Activated CD4-positive, alpha-beta T cell treated with anti-CD3 and anti-CD28 coated beads, Interleukin-2, Interleukin-4, amounts not matched to agents 100 ng/mL and 50 ng/mL, durations not matched to agents 16 hours and 8 hours (primary cell): ENCODE data around the gene CCDC28B.

ENCODE experiments used
- DNase-seq: peaks from one replicate; pipeline ENCODE4 v3.0.0-alpha.2; 2020; ENCODE audit warnings: low spot score

CCDC28B gene

DNA sequence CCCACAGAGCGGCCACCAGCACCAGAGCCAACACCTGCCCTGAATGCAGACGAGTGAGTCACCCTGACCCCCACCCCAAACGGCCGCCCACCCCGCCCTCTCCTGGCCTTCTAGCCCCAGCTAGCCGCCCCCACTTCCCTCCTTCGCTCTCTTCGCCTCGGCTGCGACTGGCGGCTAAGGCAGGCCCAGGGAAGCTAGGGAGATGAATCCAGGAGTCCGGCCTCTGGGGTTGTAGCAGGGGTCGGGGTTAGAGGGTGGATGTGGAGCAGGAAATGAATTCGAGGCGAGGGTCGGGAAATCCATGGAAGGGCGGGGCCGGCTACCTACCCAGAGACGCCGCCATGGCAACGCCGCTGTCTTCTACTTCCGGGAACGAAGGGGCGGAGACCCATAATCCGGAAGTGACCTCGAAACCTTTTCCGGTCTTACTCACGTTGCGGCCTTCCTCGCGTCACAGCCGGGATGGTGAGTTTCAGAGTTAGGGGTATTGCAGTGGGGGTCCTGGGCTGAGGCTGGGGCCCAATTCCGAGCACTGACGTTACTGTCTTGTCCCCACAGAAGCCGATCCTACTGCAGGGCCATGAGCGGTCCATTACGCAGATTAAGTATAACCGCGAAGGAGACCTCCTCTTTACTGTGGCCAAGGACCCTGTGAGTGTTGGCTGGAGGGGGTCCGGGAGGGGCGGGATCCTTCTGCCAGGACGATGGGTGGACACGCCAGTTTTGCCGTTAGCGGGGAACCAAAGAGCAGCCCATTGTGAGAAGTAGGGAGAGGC is 21.8 kb downstream of the CCDC28B start, which contains the start of the genes EIF3I and TMEM234:
Gene EIF3I, plus strand, starts transcription at position 428 of the 776 bp plus-strand sequence. Its CDS starts 35 bp downstream, at position 463.
Gene TMEM234, minus strand, starts transcription at position 374 of the 776 bp plus-strand sequence. Its CDS starts 31 bp downstream, at position 343.
- DNase-seq: peak; percentile 94

- DNase-seq: no peak
Observed at GRCh38 chr1:32223683-32224082, 23.3 kb downstream of the CCDC28B start.

DNA sequence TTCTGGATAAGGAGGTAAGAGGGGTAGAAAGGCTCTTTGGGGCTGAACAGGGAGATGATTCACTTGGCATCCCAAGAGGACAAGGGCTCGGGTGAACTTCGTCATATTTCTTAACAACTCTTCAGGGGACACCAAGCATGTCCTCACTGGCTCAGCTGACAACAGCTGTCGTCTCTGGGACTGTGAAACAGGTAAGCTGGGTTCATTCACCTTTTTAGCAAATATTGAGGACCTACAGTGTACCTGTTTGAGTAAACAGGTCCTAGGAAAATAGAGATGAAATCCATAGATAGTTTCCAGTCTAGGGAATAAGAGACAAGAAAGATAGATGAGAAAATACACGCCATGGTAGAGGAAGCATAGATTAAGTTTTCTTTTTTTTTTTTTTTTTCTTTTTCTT is 23.9 kb downstream of the CCDC28B start:
- DNase-seq: no peak

GRCh38 chr1:32228771-32229170 is 28.4 kb downstream of the CCDC28B start:
- no peak for DNase-seq

- no peak for DNase-seq
Observed at GRCh38 chr1:32231843-32232432, 31.5 kb downstream of the CCDC28B start.

DNA sequence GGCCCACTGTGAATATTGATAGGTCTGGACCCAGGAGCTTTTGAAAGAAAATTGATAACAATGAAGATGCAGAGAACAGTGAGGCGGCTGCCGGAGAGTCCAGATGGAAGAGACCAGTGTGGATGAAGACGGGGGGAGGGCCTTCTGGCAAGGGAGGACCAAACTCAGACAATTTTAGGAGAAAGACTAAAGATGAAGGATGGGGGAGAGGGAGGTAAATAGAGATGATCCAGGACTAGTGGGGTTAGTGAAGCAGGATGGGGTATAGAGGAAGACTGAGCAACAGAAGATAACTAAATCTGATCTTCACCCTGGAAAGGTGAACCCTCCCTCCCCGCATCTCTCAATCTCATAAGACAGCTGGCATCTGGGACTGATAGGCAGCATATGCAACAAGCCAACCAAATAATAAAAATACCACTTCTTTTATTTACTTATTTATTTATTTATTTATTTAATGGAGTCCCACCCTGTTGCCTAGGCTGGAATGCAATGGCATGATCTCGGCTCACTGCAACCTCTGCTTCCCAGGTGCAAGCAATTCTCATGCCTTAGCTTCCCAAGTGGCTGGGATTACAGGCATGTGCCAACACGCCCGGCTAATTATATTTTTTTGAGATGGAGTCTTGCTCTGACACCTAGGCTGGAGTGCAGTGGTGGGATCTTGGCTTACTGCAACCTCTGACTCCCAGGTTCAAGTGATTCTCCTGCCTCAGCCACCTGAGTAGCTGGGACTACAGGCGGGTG is 32.3 kb downstream of the CCDC28B start:
- no peak for DNase-seq

DNA sequence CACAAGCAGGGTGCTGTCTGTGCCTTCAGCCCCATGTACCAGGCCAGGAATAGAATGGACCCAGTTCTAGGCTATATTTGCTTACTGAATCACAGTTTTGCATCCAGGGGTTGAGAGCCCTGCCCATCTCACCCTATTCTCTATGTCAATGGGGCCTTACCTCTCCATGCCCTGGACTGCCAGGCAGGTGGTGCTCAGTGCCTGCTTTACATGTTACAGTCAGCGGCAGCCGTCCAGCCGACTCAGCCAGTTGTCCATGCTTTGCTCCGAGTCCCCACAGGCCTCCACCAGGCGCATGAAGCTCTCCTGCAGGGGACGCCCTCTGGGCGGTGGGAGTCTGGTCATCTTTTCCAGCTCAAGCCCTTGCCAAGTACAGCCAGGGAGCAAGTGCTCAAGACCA is 34.4 kb downstream of the CCDC28B start:
- no peak for DNase-seq

DNA sequence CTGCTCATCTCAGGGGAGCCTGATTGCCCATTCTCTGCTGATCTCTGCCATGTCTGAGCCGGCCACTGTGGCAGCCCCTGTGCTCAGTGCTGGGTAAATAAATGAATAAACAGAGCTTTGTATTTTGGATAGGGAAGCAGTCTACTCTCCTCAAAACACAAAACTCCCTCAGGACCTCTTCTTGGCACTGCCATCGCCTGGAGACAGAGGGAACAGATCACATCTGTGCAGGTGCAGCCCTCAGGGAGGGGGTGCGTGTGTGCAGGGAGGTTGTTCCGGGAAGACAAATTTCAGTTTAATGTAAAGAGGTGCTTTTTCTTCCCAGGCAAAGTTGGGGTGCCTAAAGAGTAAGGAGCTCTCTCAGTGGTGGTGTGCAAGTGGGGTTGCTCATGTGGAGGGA is 38.9 kb downstream of the CCDC28B start:
- DNase-seq: no peak

DNA sequence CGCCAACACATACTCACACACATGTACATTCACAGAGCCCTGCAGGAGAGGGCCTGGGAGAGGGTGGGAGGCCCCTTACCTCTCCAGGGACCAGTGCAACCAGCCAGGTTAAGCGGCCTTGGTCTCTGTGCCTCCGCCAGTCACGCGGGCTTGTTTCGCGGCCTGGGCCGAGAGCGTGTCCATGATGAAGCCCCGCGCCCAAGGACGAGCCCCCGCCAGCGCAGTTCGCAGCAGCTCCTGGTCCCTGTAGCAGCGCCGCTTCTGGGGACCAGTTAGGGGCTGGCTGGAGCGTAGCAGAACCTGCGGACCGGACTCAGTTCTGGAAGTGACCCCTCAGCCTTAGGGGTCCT is 39.4 kb downstream of the CCDC28B start:
- DNase-seq: no peak

DNA sequence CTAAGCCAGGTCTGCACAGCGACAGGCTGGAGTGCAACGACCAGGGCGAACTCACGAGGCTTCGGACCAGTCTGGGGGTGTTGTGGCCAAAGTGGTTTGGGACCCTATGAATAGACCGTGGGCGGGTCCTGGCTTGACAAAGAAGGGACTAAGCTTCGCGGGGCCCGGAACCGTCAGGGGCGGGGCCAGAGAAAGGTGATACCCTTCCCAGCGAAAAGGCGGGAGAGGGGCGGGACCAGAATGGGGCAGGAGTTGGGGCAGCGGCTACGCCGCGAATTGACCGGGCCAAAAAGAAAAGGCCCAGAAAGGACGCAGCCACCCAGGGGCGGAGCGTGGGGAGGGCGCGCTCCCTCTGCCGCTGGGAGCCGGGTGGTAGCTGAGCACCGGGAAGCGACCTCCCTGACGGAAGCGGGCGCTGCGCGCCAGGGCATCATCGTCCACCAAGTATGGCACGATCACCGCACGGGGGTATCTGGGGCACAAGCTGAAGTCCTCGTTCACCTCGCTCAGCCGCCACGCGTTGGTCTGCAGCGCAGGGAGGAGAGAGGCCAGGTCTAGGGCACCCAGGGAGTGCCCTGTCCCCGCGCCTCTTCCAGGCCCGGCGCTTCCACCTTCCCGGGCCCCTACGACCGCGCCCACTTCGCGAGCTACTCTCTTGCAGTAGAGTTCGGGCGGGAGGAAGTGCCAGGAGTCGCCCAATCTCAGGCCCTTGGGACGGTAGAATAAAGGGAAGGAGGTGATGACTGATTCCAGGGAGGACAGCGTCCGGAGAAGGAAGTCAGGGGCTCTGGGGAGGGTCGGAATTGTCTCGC is 40.0 kb downstream of the CCDC28B start:
- no peak for DNase-seq

GRCh38 chr1:32241001-32241763 is 40.8 kb downstream of the CCDC28B start:
- no peak for DNase-seq

- DNase-seq: no peak
Observed at GRCh38 chr1:32242341-32242851, 42.0 kb downstream of the CCDC28B start.

DNA sequence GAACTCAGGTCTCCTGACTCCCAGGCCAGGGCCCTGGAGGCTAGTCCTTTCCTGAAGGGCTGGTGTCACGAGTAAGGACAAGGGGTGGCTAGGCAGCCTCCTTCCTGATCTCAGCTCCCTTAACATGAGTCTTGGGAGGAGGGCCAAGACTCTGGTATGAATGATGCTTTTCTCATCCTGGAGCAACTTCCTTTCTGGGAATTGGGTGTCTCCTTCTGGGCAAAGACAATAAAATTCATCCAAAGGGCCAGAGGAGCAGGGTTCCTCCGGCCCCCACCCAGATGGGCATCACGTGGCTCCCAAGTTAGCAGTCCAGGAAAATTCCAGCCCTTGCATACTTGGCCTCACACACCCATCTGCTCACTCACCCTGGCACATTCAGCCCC is 46.5 kb downstream of the CCDC28B start, which contains the start of gene FAM167B:
Gene FAM167B, plus strand, starts transcription at position 335 of the 386 bp plus-strand sequence. CDS start 200 bp downstream, outside the sequence.
- DNase-seq: no peak

DNA sequence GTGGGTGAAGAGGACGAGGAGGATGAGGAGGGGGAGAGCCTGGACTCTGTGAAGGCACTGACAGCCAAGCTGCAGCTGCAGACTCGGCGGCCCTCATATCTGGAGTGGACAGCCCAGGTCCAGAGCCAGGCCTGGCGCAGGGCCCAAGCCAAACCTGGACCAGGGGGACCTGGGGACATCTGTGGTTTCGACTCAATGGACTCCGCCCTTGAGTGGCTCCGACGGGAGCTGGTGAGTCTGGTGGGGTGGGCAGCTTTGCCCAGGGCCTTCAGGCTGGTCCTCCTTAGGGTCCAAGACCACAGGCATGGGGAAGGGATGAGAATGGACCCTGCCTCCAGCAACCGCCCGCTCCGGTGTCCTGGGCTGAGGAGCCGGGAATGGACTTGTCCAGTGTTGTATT is 47.1 kb downstream of the CCDC28B start:
- DNase-seq: no peak

- DNase-seq: peak; percentile 90
Observed at GRCh38 chr1:32247983-32248889, 47.8 kb downstream of the CCDC28B start.

DNA sequence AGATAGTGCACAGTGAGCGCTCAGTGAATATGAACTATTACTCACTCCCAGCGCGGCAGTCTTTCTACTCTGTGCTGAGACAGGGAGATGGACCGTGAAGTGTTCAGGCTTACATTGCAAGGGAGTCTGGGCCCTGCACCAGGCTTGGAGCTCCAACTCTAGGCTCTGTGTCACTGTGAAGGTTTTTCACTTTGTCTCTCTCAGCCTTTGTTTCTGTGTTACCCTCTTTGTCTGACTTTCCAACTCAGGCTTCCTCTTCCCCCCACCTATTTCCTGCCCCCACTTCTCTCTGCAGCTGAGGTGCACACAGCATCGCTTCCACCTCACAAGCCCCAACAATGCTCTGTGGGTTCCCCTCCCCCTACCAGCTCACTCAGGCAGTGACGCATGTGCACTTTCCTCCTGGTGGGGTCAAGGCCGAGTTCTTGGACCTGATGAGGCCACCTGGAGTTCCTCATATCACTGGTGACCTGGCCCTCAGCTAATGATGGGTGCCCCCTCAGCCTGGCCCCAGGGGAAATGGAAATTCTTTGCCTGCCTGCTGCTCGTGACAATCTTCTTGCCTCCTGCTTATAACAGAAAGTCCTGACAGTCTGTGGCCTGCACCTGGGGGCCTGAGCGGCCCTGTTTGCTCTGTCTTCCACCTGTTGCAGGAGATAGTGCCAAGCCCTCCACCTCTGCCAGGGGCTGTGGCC is 49.6 kb downstream of the CCDC28B start:
- DNase-seq: peak; percentile 92

DNA sequence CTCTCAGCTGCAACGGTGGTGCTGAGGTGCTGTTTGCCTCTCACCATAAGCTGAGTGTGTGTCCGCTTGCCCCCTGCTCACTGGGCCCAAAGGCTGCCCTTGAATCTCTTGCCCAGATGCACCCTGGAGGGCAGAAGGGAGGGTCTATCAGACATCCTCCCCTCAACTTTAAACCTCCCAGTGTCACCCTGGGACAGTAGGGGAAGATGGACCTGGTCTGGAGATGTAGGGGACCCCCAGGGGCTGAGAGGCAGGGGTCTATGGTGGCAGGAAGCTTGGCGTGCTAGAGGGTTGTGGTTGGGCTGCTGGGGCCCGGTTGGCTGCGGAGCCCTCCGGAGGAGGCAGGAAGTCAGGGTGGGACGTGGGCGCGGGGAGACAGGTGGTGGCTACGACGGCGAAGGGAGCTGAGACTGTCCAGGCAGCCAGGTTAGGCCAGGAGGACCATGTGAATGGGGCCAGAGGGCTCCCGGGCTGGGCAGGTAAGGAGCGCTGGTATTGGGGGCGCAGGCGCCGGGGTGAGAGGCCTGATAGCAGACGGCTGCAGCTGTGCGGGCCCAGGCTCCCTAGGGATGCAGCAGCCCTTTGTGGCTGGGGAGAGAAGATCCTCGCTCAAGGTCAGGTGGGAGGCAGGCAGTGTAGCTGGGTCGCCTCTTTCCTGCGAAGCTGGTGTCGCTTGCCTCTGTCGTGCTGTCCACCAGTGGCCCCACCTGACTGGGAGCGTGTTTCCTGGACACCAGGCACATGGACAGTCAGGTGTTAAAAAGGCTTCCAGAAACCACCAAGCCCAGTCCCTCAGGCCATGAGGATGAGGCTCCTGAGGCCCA is 50.7 kb downstream of the CCDC28B start, which contains the start of gene LCK:
Gene LCK, plus strand, starts transcription at position 373 of the 824 bp plus-strand sequence. CDS start 23,065 bp downstream, outside the sequence.
- DNase-seq: peak; percentile 80
